Vagina (tissue), 2 donors: ENCODE results near the gene CRLF3. TPM values are rescaled to one million over a fixed set of nuclear protein-coding genes. Genes with fewer than 3 reads are reported as not detected.

Source experiments
- DNase-seq, 2 donors: peaks; one replicate each; pipeline ENCODE4 v3.0.0-alpha.2; 2017; ENCODE audit errors: extremely low spot score in 2 of 2
- H3K27ac ChIP-seq: fragments of 200-600 bp; sonication (generic); one replicate; pipeline ENCODE4 v1.5.1; 2019
- H3K27me3 ChIP-seq: fragments of 200-600 bp; sonication (generic); one replicate; pipeline ENCODE4 v1.5.1; 2019
- H3K36me3 ChIP-seq, 2 donors: fragments of 200-600 bp; sonication (generic); one replicate each; pipeline ENCODE4 v1.5.1; 2017 to 2019
- H3K4me1 ChIP-seq: fragments of 200-600 bp; sonication (generic); one replicate; pipeline ENCODE4 v1.5.1; 2019
- H3K4me3 ChIP-seq, 2 donors: fragments of 200-600 bp; sonication (generic); 1 replicate in 1 of 2; 2 replicates in 1 of 2; pipeline ENCODE4 v1.5.1; 2016 to 2019
- H3K9me3 ChIP-seq: fragments of 200-600 bp; sonication (generic); one replicate; pipeline ENCODE4 v1.5.1; 2019
- POLR2A ChIP-seq, 2 donors: fragments of 450-650 bp; IDR thresholded peaks; one replicate each; pipeline ENCODE4 v1.6.1; 2017; ENCODE audit warnings: antibody characterized with exemption in 2 of 2, mild to moderate bottlenecking in 2 of 2, moderate library complexity in 2 of 2
- POLR2AphosphoS5 ChIP-seq, 2 donors: sonication (generic); formaldehyde crosslinking; IDR thresholded peaks; one replicate each; pipeline ENCODE4 v1.9.0; 2017; ENCODE audit warnings: antibody characterized with exemption in 2 of 2, mild to moderate bottlenecking in 2 of 2, low read depth in 1 of 2; ENCODE audit not compliant: insufficient read depth in 1 of 2
- intact Hi-C: fragments of 100-400 bp; cut with DNase I; formaldehyde crosslinking; loops from one replicate; pipeline ENCODE4 v1.15.1; 2023
- total RNA-seq: library from RNA; depleted of rRNA; stranded (reverse); fragments of >200 nt; gene quantifications from one replicate; pipeline ENCODE4 v1.2.3, GENCODE V29; 2016
- TF ChIP-seq, protein P1 (sequence below), 3 experiments: fragments of 450-650 bp in 2 of 3; fragments of 200-600 bp in 1 of 3; sonication (generic) in 1 of 3; IDR thresholded peaks; one replicate each; pipeline ENCODE4 v1.5.1; 2017 to 2019; ENCODE audit warnings: antibody characterized with exemption in 3 of 3, mild to moderate bottlenecking in 2 of 3, moderate library complexity in 2 of 3

CRLF3 gene
- total RNA-seq, 1 donor from 2014 or later, result 13.3 TPM

DNA sequence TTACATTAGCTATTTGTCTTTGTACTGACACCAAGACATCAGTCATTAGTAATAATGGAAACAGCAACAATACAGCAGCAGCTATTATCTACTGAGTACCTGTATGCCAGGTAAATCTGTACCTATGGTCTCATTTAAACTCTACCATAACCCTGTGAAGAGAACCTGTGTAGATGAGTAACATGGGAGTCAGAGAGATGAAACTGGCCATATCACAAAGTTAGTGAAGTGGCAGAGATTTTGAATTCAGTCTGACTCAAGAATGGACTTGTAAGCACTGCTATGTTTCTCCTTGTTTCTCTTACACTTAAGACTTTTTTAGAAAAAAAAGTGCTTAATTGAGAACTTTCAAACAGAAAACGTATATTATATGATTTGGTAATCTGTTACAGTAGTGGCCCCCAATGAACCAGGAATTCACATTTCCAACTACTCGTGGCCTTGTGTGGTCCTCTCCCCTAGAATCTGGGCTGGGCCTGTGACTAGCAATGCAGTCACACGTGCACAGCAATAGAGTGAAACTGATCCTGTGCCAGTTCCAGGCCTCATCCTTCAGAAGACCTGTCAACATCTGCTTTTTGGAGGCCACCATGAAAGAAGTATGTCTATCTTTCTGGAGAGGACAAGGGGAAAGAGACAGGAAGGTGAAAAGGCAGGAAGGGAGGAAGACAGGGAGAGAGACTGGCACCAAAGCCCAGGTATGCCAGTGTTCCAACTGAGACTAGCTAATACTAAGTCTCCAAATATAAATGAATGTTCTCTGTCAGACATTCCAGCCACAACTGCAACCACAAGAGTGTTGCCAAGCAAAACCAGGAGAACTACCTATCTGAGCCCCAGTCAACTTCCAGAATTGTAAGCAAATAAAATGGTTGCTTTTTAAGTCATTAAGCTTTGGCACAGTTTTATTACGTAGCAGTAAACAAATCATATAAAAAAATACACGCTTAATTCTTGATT, 12.0 kb downstream of the CRLF3 start:
- Histone ChIP-seq H3K27me3 (no peaks in the 10 kb centered on the region), H3K9me3 (no peaks in the 10 kb centered on the region), H3K36me3 (no peaks in the 10 kb centered on the region), H3K4me1 (no peaks in the 10 kb centered on the region), H3K4me3 (no peak overlapping the region), H3K27ac (no peak overlapping the region)
- no peak for TF ChIP-seq POLR2A (IDR thresholded peaks at IDR 0.05)
- TF ChIP-seq, protein P1, sequence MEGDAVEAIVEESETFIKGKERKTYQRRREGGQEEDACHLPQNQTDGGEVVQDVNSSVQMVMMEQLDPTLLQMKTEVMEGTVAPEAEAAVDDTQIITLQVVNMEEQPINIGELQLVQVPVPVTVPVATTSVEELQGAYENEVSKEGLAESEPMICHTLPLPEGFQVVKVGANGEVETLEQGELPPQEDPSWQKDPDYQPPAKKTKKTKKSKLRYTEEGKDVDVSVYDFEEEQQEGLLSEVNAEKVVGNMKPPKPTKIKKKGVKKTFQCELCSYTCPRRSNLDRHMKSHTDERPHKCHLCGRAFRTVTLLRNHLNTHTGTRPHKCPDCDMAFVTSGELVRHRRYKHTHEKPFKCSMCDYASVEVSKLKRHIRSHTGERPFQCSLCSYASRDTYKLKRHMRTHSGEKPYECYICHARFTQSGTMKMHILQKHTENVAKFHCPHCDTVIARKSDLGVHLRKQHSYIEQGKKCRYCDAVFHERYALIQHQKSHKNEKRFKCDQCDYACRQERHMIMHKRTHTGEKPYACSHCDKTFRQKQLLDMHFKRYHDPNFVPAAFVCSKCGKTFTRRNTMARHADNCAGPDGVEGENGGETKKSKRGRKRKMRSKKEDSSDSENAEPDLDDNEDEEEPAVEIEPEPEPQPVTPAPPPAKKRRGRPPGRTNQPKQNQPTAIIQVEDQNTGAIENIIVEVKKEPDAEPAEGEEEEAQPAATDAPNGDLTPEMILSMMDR (IDR thresholded peaks at IDR 0.05), result no peak
- no peak for TF ChIP-seq POLR2AphosphoS5 (IDR thresholded peaks at IDR 0.05; ENCODE audit: insufficient read depth in 1 of 2, low read depth in 1 of 2)
- peak in 1 of 2 donors; percentile 27 for DNase-seq
- intact Hi-C loops, result no loop called here

- Histone ChIP-seq H3K4me3 (no peak overlapping the region), H3K27ac (no peak overlapping the region), H3K36me3 (no peaks in the 10 kb centered on the region), H3K4me1 (no peaks in the 10 kb centered on the region), H3K9me3 (no peaks in the 10 kb centered on the region), H3K27me3 (no peaks in the 10 kb centered on the region)
- TF ChIP-seq POLR2A (IDR thresholded peaks at IDR 0.05) (no peak), POLR2AphosphoS5 (IDR thresholded peaks at IDR 0.05; ENCODE audit: insufficient read depth in 1 of 2, low read depth in 1 of 2) (no peak)
- TF ChIP-seq, protein P1 (IDR thresholded peaks at IDR 0.05), result no peak
- intact Hi-C loops, result no loop called here
- DNase-seq, result no peak
Measured at GRCh38 chr17:30809867-30810266, 14.6 kb downstream of the CRLF3 start.

DNA sequence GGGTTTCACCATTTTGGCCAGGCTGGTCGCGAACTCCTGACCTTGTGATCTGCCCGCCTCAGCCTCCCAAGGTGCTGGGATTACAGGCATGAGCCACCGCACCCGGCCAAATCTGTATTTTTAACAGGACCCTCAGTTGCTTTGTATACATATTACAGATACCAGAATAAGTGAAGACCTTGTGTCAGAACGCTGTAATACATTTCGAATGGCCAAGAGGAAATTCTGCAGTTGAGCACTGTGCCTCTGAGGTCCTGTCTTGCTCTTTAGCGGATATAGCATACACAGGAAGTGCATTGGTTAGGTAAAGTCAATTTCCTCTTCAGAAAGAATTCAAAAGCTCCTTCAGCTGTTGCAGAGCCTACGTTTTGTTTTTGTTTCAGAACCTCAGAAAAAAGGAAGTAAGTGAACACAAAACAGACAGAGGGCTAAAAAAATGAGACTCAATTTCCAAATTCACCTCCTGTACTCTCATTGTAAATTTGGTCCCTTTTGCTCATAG, 15.7 kb downstream of the CRLF3 start:
- no peaks in the 10 kb centered on the region for H3K9me3 ChIP-seq
- no peak overlapping the region for H3K27ac ChIP-seq
- TF ChIP-seq, protein P1 (IDR thresholded peaks at IDR 0.05), result no peak
- no peak for TF ChIP-seq POLR2AphosphoS5 (IDR thresholded peaks at IDR 0.05; ENCODE audit: insufficient read depth in 1 of 2, low read depth in 1 of 2)
- no peak for TF ChIP-seq POLR2A (IDR thresholded peaks at IDR 0.05)
- H3K4me1 ChIP-seq, result no peaks in the 10 kb centered on the region
- intact Hi-C loops, result no loop called here
- DNase-seq, result no peak
- H3K4me3 ChIP-seq, result no peak overlapping the region
- peaks cover 0 to 3% of the 10 kb centered on the region in 2 donors for H3K36me3 ChIP-seq
- H3K27me3 ChIP-seq, result no peaks in the 10 kb centered on the region

GRCh38 chr17:30807896-30808295, 16.6 kb downstream of the CRLF3 start:
- intact Hi-C loops, result no loop called here
- no peak overlapping the region for H3K4me3 ChIP-seq
- no peak overlapping the region for H3K27ac ChIP-seq
- H3K9me3 ChIP-seq, result no peaks in the 10 kb centered on the region
- H3K27me3 ChIP-seq, result no peaks in the 10 kb centered on the region
- H3K4me1 ChIP-seq, result no peaks in the 10 kb centered on the region
- peaks cover 0 to 12% of the 10 kb centered on the region in 2 donors for H3K36me3 ChIP-seq
- TF ChIP-seq, protein P1 (IDR thresholded peaks at IDR 0.05), result no peak
- TF ChIP-seq POLR2AphosphoS5 (IDR thresholded peaks at IDR 0.05; ENCODE audit: insufficient read depth in 1 of 2, low read depth in 1 of 2), result no peak
- TF ChIP-seq POLR2A (IDR thresholded peaks at IDR 0.05), result no peak
- no peak for DNase-seq
